T-helper 17 cell (primary cell): ENCODE data around the gene C16orf89. TPM values are rescaled to one million over a fixed set of nuclear protein-coding genes. Genes with fewer than 3 reads are reported as not detected.

Experiments used
- ATAC-seq: fragments of 150-1000 bp; cut with Tn5 transposase; 2 replicates; pipeline ENCODE4 v1.10.0; 2021; ENCODE audit warnings: mild to moderate bottlenecking, moderate library complexity
- DNase-seq, 3 donors: peaks; one replicate each; pipeline versions ENCODE4 v3.0.0 to v3.0.0-alpha.2; 2020 to 2021
- H3K9me3 ChIP-seq: one replicate; pipeline ENCODE4 v1.7.0; 2013; ENCODE audit warnings: low read length, mild to moderate bottlenecking; ENCODE audit not compliant: control insufficient read depth, poor library complexity, severe bottlenecking
- H3K27ac Mint-ChIP-seq: one replicate; pipeline ENCODE4 v1.8.0; 2022; ENCODE audit warnings: mild to moderate bottlenecking, moderate library complexity, mixed read lengths
- H3K27me3 Mint-ChIP-seq: one replicate; pipeline ENCODE4 v1.8.0; 2022; ENCODE audit warnings: mixed read lengths
- H3K36me3 Mint-ChIP-seq: one replicate; pipeline ENCODE4 v1.8.0; 2022; ENCODE audit warnings: low read depth, mixed read lengths
- H3K4me1 Mint-ChIP-seq: one replicate; pipeline ENCODE4 v1.8.0; 2022; ENCODE audit warnings: mild to moderate bottlenecking, mixed read lengths
- H3K4me3 Mint-ChIP-seq: one replicate; pipeline ENCODE4 v1.8.0; 2022; ENCODE audit warnings: mild to moderate bottlenecking, moderate library complexity, mixed read lengths
- total RNA-seq, 4 donors: library from RNA in 2 of 4; stranded (reverse) in 2 of 4; gene quantifications; one replicate each; pipeline ENCODE4 v1.2.3 and lab custom pipeline; 2022 to 2026

The C16orf89 gene
- total RNA-seq, 2 donors from 2014 or later = not detected

GRCh38 chr16:5041600-5042133 lies 24.1 kb downstream of the C16orf89 start:
- DNase-seq (no peak), ATAC-seq (no peak)
- peaks cover 14% of the 10 kb centered on the region for H3K27me3 Mint-ChIP-seq
- no peak overlapping the region for H3K27ac Mint-ChIP-seq
- H3K36me3 Mint-ChIP-seq = peaks cover 1% of the 10 kb centered on the region
- no peaks in the 10 kb centered on the region for H3K9me3 ChIP-seq
- no peaks in the 10 kb centered on the region for H3K4me1 Mint-ChIP-seq
- H3K4me3 Mint-ChIP-seq = no peak overlapping the region

- no peaks in the 10 kb centered on the region for H3K36me3 Mint-ChIP-seq
- H3K4me1 Mint-ChIP-seq = no peaks in the 10 kb centered on the region
- DNase-seq (no peak), ATAC-seq (no peak)
- no peaks in the 10 kb centered on the region for H3K9me3 ChIP-seq
- no peak overlapping the region for H3K4me3 Mint-ChIP-seq
- no peak overlapping the region for H3K27ac Mint-ChIP-seq
- H3K27me3 Mint-ChIP-seq = peaks cover 14% of the 10 kb centered on the region
Measured at GRCh38 chr16:5040451-5040850, 25.3 kb downstream of the C16orf89 start.

DNA sequence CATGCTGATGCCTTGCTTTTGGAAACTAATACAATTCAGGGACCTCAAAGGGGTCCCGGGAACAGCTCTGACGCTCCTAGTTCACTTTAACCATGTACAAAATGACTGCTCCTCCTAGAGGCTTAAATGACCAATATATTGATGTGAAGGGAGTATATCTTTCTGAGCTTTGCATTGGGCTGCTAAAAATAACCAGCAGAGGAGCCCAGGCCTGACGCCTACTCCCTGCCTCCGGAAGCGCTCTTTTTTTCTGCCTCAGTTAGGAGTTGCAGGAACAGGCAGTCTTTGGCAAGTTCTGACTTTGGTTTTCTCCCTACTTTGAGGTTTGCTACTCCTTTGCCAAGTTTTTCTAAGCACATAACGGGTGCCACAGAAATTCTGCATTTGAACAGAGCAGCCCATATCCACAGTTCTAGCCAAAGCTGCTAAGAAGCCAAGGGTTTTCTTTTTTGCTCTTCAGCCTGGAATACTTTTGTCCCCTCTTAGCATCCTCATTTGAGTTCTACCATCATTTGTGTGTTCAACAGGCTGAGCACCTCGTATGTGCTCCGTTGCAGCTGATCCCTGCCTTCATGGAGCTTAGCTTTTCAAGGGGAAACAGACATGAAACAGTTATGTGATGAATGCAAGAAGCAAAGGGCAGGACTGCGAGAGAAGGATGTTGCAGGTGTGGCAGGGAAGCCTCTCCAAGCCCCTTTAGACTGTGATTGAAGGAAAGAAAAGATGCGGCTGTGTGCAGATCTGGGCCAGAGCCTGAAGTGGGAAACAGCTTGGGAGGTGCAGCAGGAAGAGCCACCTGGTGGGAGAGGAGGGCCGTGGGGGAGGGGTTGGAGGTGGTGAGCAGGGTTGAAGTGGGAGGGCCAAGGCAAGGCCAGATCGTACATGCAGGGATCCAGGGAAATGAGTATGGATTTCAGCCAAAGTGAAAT lies 29.3 kb downstream of the C16orf89 start:
- ATAC-seq = no peak
- H3K27me3 Mint-ChIP-seq = peaks cover 6% of the 10 kb centered on the region
- H3K4me1 Mint-ChIP-seq = peaks cover 16% of the 10 kb centered on the region
- H3K36me3 Mint-ChIP-seq = no peaks in the 10 kb centered on the region
- no peak overlapping the region for H3K4me3 Mint-ChIP-seq
- H3K9me3 ChIP-seq = no peaks in the 10 kb centered on the region
- no peak overlapping the region for H3K27ac Mint-ChIP-seq
- no peak for DNase-seq

DNA sequence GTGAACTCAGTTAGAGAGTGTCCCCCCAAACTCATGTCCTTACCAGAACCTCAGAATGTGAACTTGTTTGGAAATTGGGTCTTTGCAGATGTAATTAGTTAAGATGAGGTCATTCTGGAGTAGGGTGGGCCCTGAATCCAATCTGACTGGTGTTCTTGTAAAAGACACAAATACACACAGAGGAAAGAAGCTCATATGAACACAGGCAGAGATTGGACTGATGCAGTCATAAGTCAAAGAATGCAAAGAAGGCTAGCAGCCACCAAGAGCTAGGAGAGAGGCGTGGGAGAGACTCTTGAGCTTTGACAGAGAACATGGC lies 29.9 kb downstream of the C16orf89 start:
- DNase-seq (no peak), ATAC-seq (no peak)
- peaks cover under 1% of the 10 kb centered on the region for H3K27me3 Mint-ChIP-seq
- H3K36me3 Mint-ChIP-seq = no peaks in the 10 kb centered on the region
- no peaks in the 10 kb centered on the region for H3K9me3 ChIP-seq
- no peak overlapping the region for H3K4me3 Mint-ChIP-seq
- peaks cover 16% of the 10 kb centered on the region for H3K4me1 Mint-ChIP-seq
- peak overlapping the region; percentile 8 for H3K27ac Mint-ChIP-seq

- Mint-ChIP-seq H3K36me3 (peaks cover 2% of the 10 kb centered on the region), H3K4me3 (peak overlapping the region; percentile 88), H3K27ac (peak overlapping the region; percentile 83), H3K4me1 (peaks cover 16% of the 10 kb centered on the region), H3K27me3 (no peaks in the 10 kb centered on the region)
- no peak for DNase-seq
- no peak for ATAC-seq
- H3K9me3 ChIP-seq = no peaks in the 10 kb centered on the region
Measured at GRCh38 chr16:5034167-5034523, 31.6 kb downstream of the C16orf89 start.

- peak within 1 kb of the TSS; percentile 88 for H3K4me3 Mint-ChIP-seq
Measured at GRCh38 chr16:5033256-5034166, 32.2 kb downstream of the C16orf89 start, which contains the start of gene NAGPA. Gene NAGPA (minus strand): TSS chr16:5033935. CDS start chr16:5033914, 21 bp downstream.

DNA sequence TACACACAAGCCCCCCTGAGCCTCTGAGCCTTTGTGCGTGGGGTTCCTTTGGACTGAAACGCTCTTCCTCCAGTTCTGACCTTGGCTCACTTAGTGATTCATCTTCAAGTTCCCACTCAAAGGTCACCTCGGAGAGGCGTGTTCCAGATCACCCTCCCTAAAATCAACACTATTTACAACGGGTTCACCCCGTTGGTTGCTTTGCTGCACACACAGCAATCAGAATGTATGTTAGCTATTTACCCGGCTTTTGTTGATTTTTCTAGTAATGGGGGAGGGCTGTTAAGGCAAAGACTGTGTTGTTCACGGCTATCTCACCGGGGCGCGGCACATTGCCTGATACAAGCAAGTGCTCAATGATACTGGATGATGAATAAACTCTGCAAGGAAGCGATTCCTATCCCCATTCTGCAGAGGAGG lies 33.0 kb downstream of the C16orf89 start:
- no peaks in the 10 kb centered on the region for H3K9me3 ChIP-seq
- ATAC-seq = no peak
- DNase-seq = no peak
- peaks cover 5% of the 10 kb centered on the region for H3K36me3 Mint-ChIP-seq
- peak overlapping the region; percentile 83 for H3K4me3 Mint-ChIP-seq
- H3K27me3 Mint-ChIP-seq = no peaks in the 10 kb centered on the region
- peaks cover 16% of the 10 kb centered on the region for H3K4me1 Mint-ChIP-seq
- H3K27ac Mint-ChIP-seq = peak overlapping the region; percentile 74

More at GRCh38 chr16:5033256-5034166, 32.2 kb downstream of the C16orf89 start, which contains the start of gene NAGPA:
- H3K4me1 Mint-ChIP-seq = peaks cover 16% of the 10 kb centered on the region
- no peaks in the 10 kb centered on the region for H3K9me3 ChIP-seq
- H3K27me3 Mint-ChIP-seq = no peaks in the 10 kb centered on the region
- ATAC-seq = peak; percentile 94
- DNase-seq = peak; percentile 68 to 71 (median 69)
- peak within 1 kb of the TSS; percentile 83 for H3K27ac Mint-ChIP-seq
- peaks cover 5% of the 10 kb centered on the region for H3K36me3 Mint-ChIP-seq

GRCh38 chr16:5031601-5032000 lies 34.2 kb downstream of the C16orf89 start:
- ATAC-seq (no peak), DNase-seq (no peak)
- H3K27me3 Mint-ChIP-seq = no peaks in the 10 kb centered on the region
- no peak overlapping the region for H3K27ac Mint-ChIP-seq
- no peak overlapping the region for H3K4me3 Mint-ChIP-seq
- peaks cover 5% of the 10 kb centered on the region for H3K36me3 Mint-ChIP-seq
- H3K4me1 Mint-ChIP-seq = peaks cover 16% of the 10 kb centered on the region
- no peaks in the 10 kb centered on the region for H3K9me3 ChIP-seq

DNA sequence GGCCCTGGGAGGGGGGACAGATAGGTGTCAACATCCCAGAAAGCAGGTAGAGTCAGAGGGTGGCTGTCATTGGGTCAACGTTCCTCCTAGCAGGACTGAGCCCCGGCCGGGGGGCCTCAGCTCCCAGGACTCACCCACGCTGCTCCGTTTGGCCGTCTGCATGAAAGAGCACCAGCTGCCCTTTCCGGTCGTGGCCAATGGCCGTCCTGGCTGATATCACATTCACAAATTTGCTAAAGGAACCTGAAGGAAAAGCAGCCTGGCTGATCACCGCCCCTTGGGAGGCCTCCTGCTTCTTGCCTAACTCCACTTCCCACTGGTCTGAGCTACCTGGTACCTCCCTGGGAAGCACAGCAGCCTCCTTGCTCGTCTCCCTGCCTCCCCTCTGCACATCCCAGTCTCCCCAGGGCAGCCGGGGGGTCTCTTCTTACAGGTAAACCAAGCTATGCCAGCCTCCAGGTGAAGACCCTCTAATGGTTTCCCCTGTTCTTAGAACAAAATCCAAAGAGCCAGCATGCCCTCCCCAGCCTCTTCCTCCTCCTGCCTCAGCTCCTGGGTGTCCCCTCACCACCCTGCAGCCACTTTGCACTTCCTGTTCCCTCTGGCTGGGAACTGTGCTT lies 35.4 kb downstream of the C16orf89 start:
- no peak for ATAC-seq
- no peak for DNase-seq
- no peaks in the 10 kb centered on the region for H3K9me3 ChIP-seq

DNA sequence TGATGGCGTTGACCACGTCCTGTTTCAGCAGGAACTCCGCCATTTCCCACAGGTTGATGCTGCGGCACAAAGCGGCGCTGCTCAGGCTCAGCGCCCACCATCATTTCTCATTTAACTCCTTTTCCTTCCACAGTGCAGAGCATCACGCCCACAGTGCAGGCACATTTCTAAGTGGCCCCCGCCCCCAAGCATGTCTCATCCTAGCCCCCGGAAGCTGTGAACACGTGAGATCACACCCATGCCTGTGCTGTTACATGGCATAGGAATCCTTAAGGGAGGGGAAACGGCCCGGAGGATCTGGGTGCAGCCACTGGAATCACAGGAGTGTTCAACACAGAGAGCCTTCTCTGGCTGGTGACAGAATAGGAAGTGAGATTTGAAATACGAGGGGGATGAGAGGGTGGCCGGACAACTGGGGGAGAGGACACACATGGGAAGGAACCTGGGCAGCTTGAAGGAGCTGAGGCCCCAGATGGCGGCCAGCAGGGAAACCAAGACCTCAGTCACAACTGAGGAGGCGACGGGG lies 36.7 kb downstream of the C16orf89 start:
- peaks cover 5% of the 10 kb centered on the region for H3K36me3 Mint-ChIP-seq
- no peak for DNase-seq
- H3K4me1 Mint-ChIP-seq = peaks cover 12% of the 10 kb centered on the region
- H3K27me3 Mint-ChIP-seq = no peaks in the 10 kb centered on the region
- H3K9me3 ChIP-seq = no peaks in the 10 kb centered on the region
- no peak overlapping the region for H3K4me3 Mint-ChIP-seq
- no peak for ATAC-seq
- H3K27ac Mint-ChIP-seq = peak overlapping the region; percentile 32

More for the DNA sequence above, 35.4 kb downstream of the C16orf89 start:
- H3K4me3 Mint-ChIP-seq = no peak overlapping the region
- H3K4me1 Mint-ChIP-seq = peaks cover 16% of the 10 kb centered on the region
- H3K27me3 Mint-ChIP-seq = no peaks in the 10 kb centered on the region
- peak overlapping the region; percentile 51 for H3K27ac Mint-ChIP-seq
- peaks cover 5% of the 10 kb centered on the region for H3K36me3 Mint-ChIP-seq

- DNase-seq (no peak), ATAC-seq (no peak)
- peaks cover 5% of the 10 kb centered on the region for H3K36me3 Mint-ChIP-seq
- H3K4me1 Mint-ChIP-seq = peaks cover 8% of the 10 kb centered on the region
- no peaks in the 10 kb centered on the region for H3K27me3 Mint-ChIP-seq
- no peaks in the 10 kb centered on the region for H3K9me3 ChIP-seq
- H3K27ac Mint-ChIP-seq = no peak overlapping the region
- no peak overlapping the region for H3K4me3 Mint-ChIP-seq
Measured at GRCh38 chr16:5027575-5028235, 38.1 kb downstream of the C16orf89 start.

DNA sequence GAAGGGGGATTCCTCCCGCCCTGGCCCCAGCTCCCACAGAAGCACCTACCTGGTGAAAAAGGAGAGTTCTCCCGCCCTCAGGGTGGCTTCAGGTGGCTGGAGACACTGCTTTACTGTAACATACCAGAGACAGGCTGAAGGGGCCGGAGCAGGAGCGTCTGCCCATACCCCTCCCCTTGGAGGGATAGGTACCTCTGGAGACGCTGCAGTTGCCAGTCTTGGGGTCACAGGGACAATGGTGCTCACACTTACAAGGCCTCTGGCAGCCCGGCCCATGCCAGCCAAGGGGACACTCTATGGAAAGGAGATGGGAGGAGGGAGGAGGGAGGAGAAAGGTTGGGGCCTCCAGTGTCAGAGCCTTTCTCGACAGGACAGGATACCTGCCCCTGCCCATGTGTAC lies 38.7 kb downstream of the C16orf89 start:
- H3K27ac Mint-ChIP-seq = no peak overlapping the region
- ATAC-seq (no peak), DNase-seq (no peak)
- H3K4me1 Mint-ChIP-seq = peaks cover 5% of the 10 kb centered on the region
- H3K27me3 Mint-ChIP-seq = no peaks in the 10 kb centered on the region
- peaks cover 5% of the 10 kb centered on the region for H3K36me3 Mint-ChIP-seq
- H3K9me3 ChIP-seq = no peaks in the 10 kb centered on the region
- H3K4me3 Mint-ChIP-seq = no peak overlapping the region
